H1 (cell line): ENCODE data around the gene CHD2. TPM values are rescaled to one million over a fixed set of nuclear protein-coding genes. Genes with fewer than 3 reads are reported as not detected.

Experiments used
- CTCF ChIA-PET: fragments of 300-600 bp; sonication (Branson Sonifier 250); formaldehyde crosslinking; loops from one replicate; lab custom pipeline; 2021; ENCODE audit not compliant: partially characterized antibody; lab: Charles Lee
- POLR2A ChIA-PET: fragments of 300-600 bp; sonication (Branson Sonifier 250); formaldehyde crosslinking; loops from one replicate; lab custom pipeline; 2021; ENCODE audit warnings: inconsistent platforms; ENCODE audit not compliant: partially characterized antibody; lab: Charles Lee
- DNase-seq, 2 experiments: peaks; one replicate each; pipeline versions ENCODE4 v3.0.0 to v3.0.0-alpha.2; 2010 to 2022; ENCODE audit warnings: low spot score in 2 of 2, low read depth in 1 of 2, mixed read lengths in 1 of 2
- FAIRE-seq: peaks from 2 replicates; lab custom pipeline; 2011; peaks lifted over from hg19 to GRCh38; lab: Jason Lieb, UNC
- H2AFZ ChIP-seq: 2 replicates; pipeline ENCODE4 v1.8.1; 2012; ENCODE audit warnings: low read length, inconsistent platforms
- H2AK5ac ChIP-seq: 2 replicates; pipeline ENCODE4 v1.6.1; 2013; ENCODE audit warnings: low read depth, low read length
- H2BK120ac ChIP-seq: replicated peaks from 2 replicates; pipeline ENCODE3; 2013; ENCODE audit warnings: low read depth, low read length, inconsistent platforms
- H2BK12ac ChIP-seq: 2 replicates; pipeline ENCODE4 v1.6.1; 2013; ENCODE audit warnings: low read depth, low read length
- H2BK15ac ChIP-seq: 2 replicates; pipeline ENCODE4 v1.6.1; 2013; ENCODE audit warnings: low read length
- H2BK20ac ChIP-seq: 2 replicates; pipeline ENCODE4 v1.6.1; 2013; ENCODE audit warnings: low read length
- H2BK5ac ChIP-seq: 2 replicates; pipeline ENCODE4 v1.6.1; 2013; ENCODE audit warnings: low read depth, low read length
- H3K14ac ChIP-seq: 2 replicates; pipeline ENCODE4 v1.6.1; 2013; ENCODE audit warnings: inconsistent platforms; ENCODE audit not compliant: insufficient read length
- H3K18ac ChIP-seq: 2 replicates; pipeline ENCODE4 v1.6.1; 2013; ENCODE audit warnings: low read length; ENCODE audit errors: extremely low read depth
- H3K23ac ChIP-seq: 2 replicates; pipeline ENCODE4 v1.6.1; 2013; ENCODE audit warnings: inconsistent platforms; ENCODE audit not compliant: insufficient read length
- H3K23me2 ChIP-seq: 2 replicates; pipeline ENCODE4 v1.6.1; 2013; ENCODE audit warnings: low read depth, low read length
- H3K27ac ChIP-seq: 2 replicates; pipeline ENCODE4 v1.6.1; 2011; ENCODE audit warnings: low read depth, low read length, inconsistent platforms
- H3K27me3 ChIP-seq, 4 experiments: replicated peaks in 1 of 4; 1 replicate in 1 of 4; 2 replicates in 3 of 4; pipeline versions ENCODE4 v1.6.1 to v1.8.1; 2011 to 2013; ENCODE audit warnings: low read length in 3 of 4, mild to moderate bottlenecking in 3 of 4, inconsistent platforms in 2 of 4, mixed read lengths in 2 of 4, moderate library complexity in 1 of 4; ENCODE audit not compliant: control insufficient read depth in 3 of 4, insufficient read depth in 3 of 4; ENCODE audit errors: extremely low read depth in 1 of 4
- H3K36me3 ChIP-seq, 4 experiments: 2 replicates each; pipeline versions ENCODE4 v1.6.1 to v1.8.1; 2011 to 2013; ENCODE audit warnings: mild to moderate bottlenecking in 4 of 4, low read length in 3 of 4, moderate library complexity in 2 of 4, control low read depth in 1 of 4, inconsistent platforms in 1 of 4; ENCODE audit not compliant: insufficient read depth in 4 of 4, control insufficient read depth in 2 of 4
- H3K4ac ChIP-seq: replicated peaks from 2 replicates; pipeline ENCODE3; 2013; ENCODE audit warnings: low read length, low read depth, mixed read lengths, inconsistent platforms; ENCODE audit not compliant: insufficient read length
- H3K4me1 ChIP-seq, 4 experiments: replicated peaks in 1 of 4; 1 replicate in 1 of 4; 2 replicates in 3 of 4; pipeline versions ENCODE4 v1.6.1 to v1.8.1; 2011 to 2013; ENCODE audit warnings: low read length in 3 of 4, inconsistent platforms in 2 of 4, mixed read lengths in 1 of 4; ENCODE audit not compliant: insufficient read depth in 4 of 4, control insufficient read depth in 3 of 4
- H3K4me2 ChIP-seq, 2 experiments: 2 replicates each; pipeline versions ENCODE4 v1.6.1 to v1.8.1; 2011 to 2013; ENCODE audit warnings: low read depth in 2 of 2, low read length in 2 of 2, control low read depth in 1 of 2, inconsistent platforms in 1 of 2, mild to moderate bottlenecking in 1 of 2; ENCODE audit not compliant: insufficient read depth in 1 of 2
- H3K4me3 ChIP-seq, 4 experiments: fragments of 200-600, 300-600 bp in 1 of 4; sonication (generic), shearing (Covaris generic), sonication (Bioruptor Twin) in 1 of 4; 2 replicates each; pipeline versions ENCODE4 v1.5.1 to v1.8.1; 2011 to 2016; ENCODE audit warnings: low read length in 4 of 4, low read depth in 3 of 4, control low read depth in 2 of 4, inconsistent platforms in 2 of 4, mild to moderate bottlenecking in 2 of 4, mixed read lengths in 1 of 4, moderate library complexity in 1 of 4; ENCODE audit not compliant: insufficient read depth in 2 of 4; ENCODE audit errors: extremely low read depth in 1 of 4
- H3K56ac ChIP-seq: replicated peaks from 2 replicates; pipeline ENCODE3; 2013; ENCODE audit warnings: low read depth, mild to moderate bottlenecking, mixed read lengths, low read length, inconsistent platforms; ENCODE audit not compliant: insufficient read length
- H3K79me1 ChIP-seq: 2 replicates; pipeline ENCODE4 v1.6.1; 2013; ENCODE audit warnings: low read depth, low read length, control low read depth
- H3K79me2 ChIP-seq, 2 experiments: 2 replicates each; pipeline versions ENCODE4 v1.6.1 to v1.8.1; 2012 to 2013; ENCODE audit warnings: low read length in 2 of 2, mild to moderate bottlenecking in 2 of 2, inconsistent platforms in 1 of 2; ENCODE audit not compliant: insufficient read depth in 2 of 2, control insufficient read depth in 1 of 2
- H3K9ac ChIP-seq, 4 experiments: replicated peaks in 1 of 4; 1 replicate in 1 of 4; 2 replicates in 3 of 4; pipeline versions ENCODE4 v1.6.1 to v1.8.1; 2011 to 2013; ENCODE audit warnings: low read depth in 3 of 4, low read length in 3 of 4, control low read depth in 2 of 4, mild to moderate bottlenecking in 2 of 4, moderate library complexity in 2 of 4, inconsistent platforms in 1 of 4; ENCODE audit errors: extremely low read depth in 1 of 4
- H3K9me3 ChIP-seq, 2 experiments: 2 replicates each; pipeline versions ENCODE4 v1.6.1 to v1.8.1; 2012 to 2013; ENCODE audit warnings: mild to moderate bottlenecking in 2 of 2, moderate library complexity in 2 of 2, control low read depth in 1 of 2, inconsistent platforms in 1 of 2, low read depth in 1 of 2, low read length in 1 of 2, mixed read lengths in 1 of 2; ENCODE audit not compliant: insufficient read depth in 2 of 2
- H4K20me1 ChIP-seq, 2 experiments: replicated peaks in 1 of 2; 2 replicates each; pipeline versions ENCODE3 to v1.8.1; 2011 to 2013; ENCODE audit warnings: inconsistent platforms in 2 of 2, low read length in 2 of 2, mild to moderate bottlenecking in 1 of 2; ENCODE audit not compliant: insufficient read depth in 2 of 2, control insufficient read depth in 1 of 2
- H4K5ac ChIP-seq: 2 replicates; pipeline ENCODE4 v1.6.1; 2013; ENCODE audit warnings: low read length, low read depth, mixed read lengths, inconsistent platforms; ENCODE audit not compliant: insufficient read length
- H4K8ac ChIP-seq: 2 replicates; pipeline ENCODE4 v1.8.0; 2013; ENCODE audit warnings: mild to moderate bottlenecking, moderate library complexity, low read length, inconsistent platforms; ENCODE audit not compliant: insufficient read depth; ENCODE audit errors: extremely low read depth
- H4K91ac ChIP-seq: replicated peaks from 2 replicates; pipeline ENCODE3; 2013; ENCODE audit warnings: low read length, mixed read lengths, inconsistent platforms; ENCODE audit not compliant: insufficient read length
- BRCA1 ChIP-seq: IDR thresholded peaks from 2 replicates; pipeline ENCODE4 v1.6.1; 2012; ENCODE audit warnings: low read depth, low read length, improper control_type of control experiment
- CBX8 ChIP-seq: fragments of 300-800, 300-1000 bp; sonication (generic); IDR thresholded peaks from 2 replicates; pipeline ENCODE4 v1.7.1; 2016; ENCODE audit warnings: low read depth, low read length, borderline replicate concordance
- CHD1 ChIP-seq: IDR thresholded peaks from 2 replicates; pipeline ENCODE4 v1.6.1; 2012; ENCODE audit warnings: low read depth, low read length, improper control_type of control experiment
- CREB1 ChIP-seq: IDR thresholded peaks from 2 replicates; pipeline ENCODE4 v1.6.1; 2012; ENCODE audit warnings: inconsistent platforms
- CTCF ChIP-seq, 3 experiments: IDR thresholded peaks; 1 replicate in 2 of 3; 2 replicates in 1 of 3; pipeline versions ENCODE4 v1.5.1 to v1.6.1; 2011; ENCODE audit warnings: low read length in 3 of 3, mild to moderate bottlenecking in 3 of 3, inconsistent platforms in 2 of 3, low read depth in 1 of 3, moderate library complexity in 1 of 3; ENCODE audit not compliant: insufficient read depth in 1 of 3; ENCODE audit errors: control extremely low read depth in 1 of 3
- GABPA ChIP-seq: IDR thresholded peaks from 2 replicates; pipeline ENCODE4 v1.6.1; 2011; ENCODE audit warnings: mild to moderate bottlenecking, low read length, moderate library complexity, borderline replicate concordance; ENCODE audit not compliant: insufficient read depth
- MAX ChIP-seq: IDR thresholded peaks from 2 replicates; pipeline ENCODE4 v1.6.1; 2012; ENCODE audit warnings: inconsistent platforms
- PHF8 ChIP-seq: fragments of 200-600 bp; sonication (generic); conservative IDR thresholded peaks from 2 replicates; pipeline ENCODE4 v1.7.1; 2012; ENCODE audit warnings: low read depth, mild to moderate bottlenecking, inconsistent platforms, low read length, moderate library complexity
- SAP30 ChIP-seq: fragments of 300-600 bp; sonication (generic); IDR thresholded peaks from 2 replicates; pipeline ENCODE4 v1.7.1; 2012; ENCODE audit warnings: low read length, moderate library complexity, mild to moderate bottlenecking, inconsistent platforms; ENCODE audit not compliant: insufficient read depth, insufficient replicate concordance
- SIX5 ChIP-seq: IDR thresholded peaks from 2 replicates; pipeline ENCODE4 v1.6.1; 2011; ENCODE audit warnings: mild to moderate bottlenecking, low read depth, low read length
- SP4 ChIP-seq: IDR thresholded peaks from 2 replicates; pipeline ENCODE4 v1.6.1; 2012; ENCODE audit warnings: low read length, inconsistent platforms
- TAF7 ChIP-seq: optimal IDR thresholded peaks from 2 replicates; pipeline ENCODE3; 2011; ENCODE audit warnings: low read depth, mild to moderate bottlenecking, inconsistent platforms, low read length, moderate library complexity, borderline replicate concordance
- WGBS, 2 experiments: shearing (Covaris generic) in 1 of 2; methylation state at CpG; one replicate each; pipeline versions ENCODE4 v1.1.6 to v1.1.7; 2013 to 2015; ENCODE audit warnings: low lambda C conversion rate in 2 of 2, mixed read lengths in 2 of 2, inconsistent platforms in 1 of 2, low coverage in 1 of 2, missing lambda C conversion rate in 1 of 2; ENCODE audit not compliant: insufficient replicate concordance in 2 of 2, insufficient coverage in 1 of 2, insufficient read length in 1 of 2; ENCODE audit errors: extremely low coverage in 1 of 2, missing lambda C conversion rate in 1 of 2; 5-methylcytosine and 5-hydroxymethylcytosine counted together
- polyA plus RNA-seq, 7 experiments: library from polyadenylated mRNA; depleted of rRNA in 3 of 7; stranded (reverse) in 5 of 7; unstranded in 2 of 7; fragments of >200 nt in 5 of 7; fragments of 200-250 nt in 2 of 7; gene quantifications; 1 replicate in 5 of 7; 2 replicates in 1 of 7; 4 replicates in 1 of 7; pipeline versions ENCODE4 v1.2.1 to v1.2.3, GENCODE V29; 2011 to 2013; ENCODE audit warnings: missing spikeins in 2 of 7, mixed read lengths in 2 of 7
- total RNA-seq: library from RNA; stranded (reverse); fragmentation: NEBNext Ultra II Directional; extraction: Animal tissue kit (Norgen Biotek cat#: 25700); gene quantifications from 2 replicates; pipeline ENCODE4 v1.2.1, GENCODE V29; 2021

CHD2 gene
- total and polyA plus RNA-seq, 2 of the 8 experiments (the other 6 are each of a cell fraction or from before 2014, with no cell fraction given) = 28.8 to 70.0 TPM

DNA sequence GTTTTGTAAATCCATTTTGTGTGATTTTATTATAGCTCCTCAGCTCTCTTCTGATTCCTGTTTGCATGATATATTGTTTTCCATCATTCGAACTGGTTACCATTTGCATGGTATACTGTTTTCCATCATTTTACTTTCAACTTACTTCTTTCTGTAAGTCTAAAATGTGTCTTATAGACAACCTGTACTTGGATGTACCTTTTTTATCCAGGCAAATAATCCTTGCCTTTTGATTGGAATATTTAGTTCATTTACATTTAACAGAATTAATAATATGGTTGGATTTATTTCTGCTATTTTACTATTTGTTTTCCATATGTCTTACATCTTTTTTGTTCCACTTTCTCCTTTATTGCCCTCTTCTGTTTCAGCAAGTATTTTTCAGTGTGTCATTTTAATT lies 62.8 kb downstream of the CHD2 start:
- no peak overlapping the region for H4K91ac ChIP-seq
- H3K4ac ChIP-seq = no peak overlapping the region
- no peak overlapping the region for H2AFZ ChIP-seq
- FAIRE-seq = no peak
- no peak overlapping the region for H3K18ac ChIP-seq
- H3K23me2 ChIP-seq = no peaks in the 10 kb centered on the region
- H3K23ac ChIP-seq = no peak overlapping the region
- peaks cover under 1 to 5% of the 10 kb centered on the region in 2 experiments for H4K20me1 ChIP-seq
- H3K9ac ChIP-seq = no peak overlapping the region
- no peak overlapping the region for H4K5ac ChIP-seq
- H3K4me1 ChIP-seq = no peaks in the 10 kb centered on the region
- no peaks in the 10 kb centered on the region for H3K79me1 ChIP-seq
- no peak overlapping the region for H2BK12ac ChIP-seq
- DNase-seq = no peak
- H3K27ac ChIP-seq = no peak overlapping the region
- H3K9me3 ChIP-seq = no peaks in the 10 kb centered on the region
- H3K27me3 ChIP-seq = no peaks in the 10 kb centered on the region
- no peak overlapping the region for H2BK5ac ChIP-seq
- no peak overlapping the region for H2AK5ac ChIP-seq
- H3K4me2 ChIP-seq = no peak overlapping the region
- no peak overlapping the region for H3K56ac ChIP-seq
- H2BK120ac ChIP-seq = no peak overlapping the region
- CTCF ChIA-PET = interaction anchor here (0.6 kb wide), 1 partner anchor 49 kb away, joined by 3 read pairs; no protein-coding TSS in a partner anchor
- no peak overlapping the region for H3K4me3 ChIP-seq
- peaks cover 6 to 81% (median 24%) of the 10 kb centered on the region in 4 experiments for H3K36me3 ChIP-seq
- POLR2A ChIA-PET = no interaction called here
- no peak overlapping the region for H2BK20ac ChIP-seq
- H4K8ac ChIP-seq = no peak overlapping the region
- H2BK15ac ChIP-seq = no peak overlapping the region
- WGBS, 2 experiments = 97% methylated on average over 1 of the region's 1 CpG; no CpG with 5 or more reads in 1 of the 2 experiments
- no peak overlapping the region for H3K14ac ChIP-seq
- peaks cover 0 to 63% of the 10 kb centered on the region in 2 experiments; a peak in 2 of 4 replicates for H3K79me2 ChIP-seq
- TF ChIP-seq SP4 (no peak), MAX (no peak), SIX5 (no peak), TAF7 (no peak), PHF8 (no peak), CREB1 (no peak), CHD1 (no peak), GABPA (no peak), BRCA1 (no peak), CTCF (IDR thresholded peaks at IDR 0.05; ENCODE audit: control extremely low read depth in 1 of 3, insufficient read depth in 1 of 3, low read depth in 1 of 3, low read length in 3 of 3) (no peak), SAP30 (no peak), CBX8 (no peak)
